DMS153 treated with DMSO at 0.1 percent for 48 hours (cell line): Measurements from ENCODE around the gene FAM120B.

Experiments used
- DNase-seq: peaks from one replicate; lab custom pipeline; 2025; ENCODE audit not compliant: unreplicated experiment; lab: John Stamatoyannopoulos, UW

The FAM120B gene

DNA sequence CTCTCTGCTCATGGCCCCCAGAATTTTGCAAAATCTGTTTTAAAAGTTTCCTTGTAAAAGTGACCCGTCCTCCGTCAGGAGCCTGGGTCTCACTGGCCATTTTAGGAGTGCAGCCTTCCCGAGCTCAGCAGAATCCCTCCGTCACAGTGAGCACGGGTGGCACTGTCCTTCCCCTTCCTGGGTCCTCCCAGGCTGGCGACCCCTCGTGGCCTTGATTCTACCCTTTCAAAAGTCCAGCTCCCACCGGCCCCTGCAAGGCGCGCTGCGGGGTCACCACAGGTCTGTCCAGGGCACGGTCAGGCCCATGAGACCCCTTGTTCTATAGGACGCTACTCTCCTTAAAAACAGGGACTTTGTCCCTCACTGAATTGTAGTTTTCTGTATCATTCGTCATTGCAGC lies 133.9 kb downstream of the FAM120B start:
- no peak for DNase-seq

DNA sequence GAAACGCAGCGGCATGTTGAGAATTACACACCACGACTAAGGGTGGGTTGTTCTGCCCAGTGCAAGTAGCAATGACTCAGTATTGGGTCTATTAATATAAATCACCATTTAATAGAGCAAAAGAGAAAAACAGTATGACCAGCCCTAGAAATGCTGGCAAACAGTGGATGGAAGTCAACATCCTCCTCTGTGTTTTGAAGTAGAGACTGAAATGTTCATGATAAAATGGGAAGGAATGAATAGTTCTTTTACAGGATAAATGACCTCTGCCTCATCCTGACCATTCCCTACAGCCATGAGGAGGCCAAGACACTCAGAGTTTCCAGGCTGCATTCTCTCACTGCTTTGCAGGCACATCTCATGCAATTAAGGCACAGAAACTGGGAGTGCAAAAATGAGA lies 134.8 kb downstream of the FAM120B start:
- no peak for DNase-seq

DNA sequence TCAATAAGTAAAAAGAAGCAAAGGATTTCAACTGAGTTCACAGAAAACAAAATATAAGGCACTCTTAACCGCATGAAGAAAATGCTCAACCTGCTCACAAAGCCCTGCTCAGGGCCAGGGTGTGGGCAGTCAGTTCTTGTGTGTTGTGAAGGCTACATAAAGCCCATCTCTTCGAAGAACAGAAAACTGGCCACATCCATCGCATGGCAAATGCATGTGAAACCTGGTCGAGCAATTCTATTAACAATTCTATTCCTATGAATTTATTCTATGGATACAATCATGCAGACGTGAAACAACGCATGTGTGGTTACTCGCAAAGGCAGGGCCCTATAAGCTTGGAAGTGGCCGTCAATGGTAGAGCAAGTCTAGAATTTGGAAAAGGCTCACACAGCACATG lies 136.0 kb downstream of the FAM120B start:
- DNase-seq = no peak

DNA sequence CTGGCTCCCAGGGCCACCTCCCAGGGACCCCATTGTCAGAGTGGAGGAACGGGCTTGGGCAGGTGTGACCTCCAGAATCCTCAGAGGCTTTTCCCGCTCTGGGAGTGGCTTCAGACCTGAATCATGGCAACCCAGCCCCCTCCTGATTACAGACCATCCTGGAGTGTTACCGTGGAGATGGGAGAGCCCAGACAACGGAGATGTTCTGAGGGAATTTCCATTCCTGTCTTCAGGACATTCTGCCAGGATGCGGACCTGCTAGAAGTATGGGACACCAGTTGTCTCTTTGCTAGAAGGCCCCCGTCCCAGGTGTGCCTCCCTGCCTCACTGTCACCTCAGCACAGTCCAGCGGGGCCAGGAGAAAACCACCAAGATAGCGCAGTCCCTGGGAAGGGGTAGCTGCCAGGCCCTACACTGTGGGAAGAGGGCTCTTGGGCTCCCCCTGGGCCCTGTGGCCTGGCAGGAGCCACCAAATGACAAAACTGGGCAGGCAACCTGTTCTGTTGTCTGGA lies 136.6 kb downstream of the FAM120B start:
- DNase-seq = no peak

DNA sequence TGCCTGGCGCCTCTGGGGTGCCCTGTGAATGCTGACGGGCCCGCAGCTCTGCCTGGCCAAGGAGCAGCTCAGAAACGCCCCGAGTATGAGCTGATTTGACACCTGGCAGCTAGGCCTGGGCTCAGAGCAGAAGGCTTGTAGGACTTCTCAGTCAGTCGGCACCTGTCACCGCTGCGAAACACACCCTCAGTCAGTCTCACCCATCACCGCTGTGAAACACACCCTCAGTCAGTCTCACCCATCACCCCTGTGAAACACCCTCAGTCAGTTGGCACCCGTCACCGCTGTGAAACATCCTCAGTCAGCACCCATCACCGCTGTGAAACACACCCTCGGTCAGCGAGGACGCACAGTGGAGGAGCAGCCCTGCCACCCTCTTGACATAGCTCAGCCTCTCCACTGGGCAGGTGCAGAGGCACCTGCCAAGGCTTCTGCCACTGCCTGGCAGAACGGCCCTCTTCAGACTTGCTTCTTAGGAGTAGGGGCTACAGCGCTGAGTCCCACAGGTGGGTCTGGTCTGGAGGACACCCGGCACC lies 137.6 kb downstream of the FAM120B start:
- DNase-seq = peak; percentile 27

DNA sequence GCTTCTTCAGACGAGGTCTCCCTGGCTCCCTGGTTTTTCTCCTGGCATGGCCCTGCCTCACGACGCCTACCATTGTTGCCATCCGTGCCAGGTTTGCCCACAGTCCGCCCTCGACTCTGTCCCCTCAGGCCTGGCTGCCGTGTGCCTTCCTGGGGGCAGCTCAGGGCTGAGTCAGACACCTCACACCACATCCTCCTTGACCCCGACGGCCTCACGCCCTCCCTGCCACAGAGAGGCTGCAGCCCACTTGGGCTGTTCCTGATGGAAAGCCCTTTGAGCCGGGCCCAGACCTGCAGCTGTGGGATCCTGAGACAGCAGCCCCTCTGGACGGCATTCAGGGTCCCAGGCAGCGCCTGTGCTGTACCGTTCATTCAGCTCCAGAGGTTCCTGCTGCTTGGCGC lies 138.3 kb downstream of the FAM120B start:
- no peak for DNase-seq

DNA sequence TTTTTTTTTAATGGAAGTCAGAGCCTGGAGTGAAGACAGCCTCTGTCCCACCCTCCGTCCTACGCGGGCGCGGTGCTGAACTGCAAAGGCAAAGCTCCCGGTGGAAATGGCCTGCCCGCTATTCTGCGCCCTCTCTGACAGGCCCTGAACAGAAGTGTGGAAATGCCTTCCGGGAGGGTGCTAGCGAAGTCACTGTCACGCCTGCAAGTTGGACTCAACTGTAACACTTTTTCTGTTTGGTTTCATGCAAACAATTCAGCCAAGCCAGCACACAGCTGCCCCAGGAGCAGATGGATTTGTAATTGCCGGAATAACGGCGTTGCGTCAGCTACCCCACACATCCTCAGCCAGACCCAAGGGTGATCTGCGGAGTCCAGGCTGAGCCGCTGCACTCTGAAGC lies 138.9 kb downstream of the FAM120B start:
- no peak for DNase-seq

DNA sequence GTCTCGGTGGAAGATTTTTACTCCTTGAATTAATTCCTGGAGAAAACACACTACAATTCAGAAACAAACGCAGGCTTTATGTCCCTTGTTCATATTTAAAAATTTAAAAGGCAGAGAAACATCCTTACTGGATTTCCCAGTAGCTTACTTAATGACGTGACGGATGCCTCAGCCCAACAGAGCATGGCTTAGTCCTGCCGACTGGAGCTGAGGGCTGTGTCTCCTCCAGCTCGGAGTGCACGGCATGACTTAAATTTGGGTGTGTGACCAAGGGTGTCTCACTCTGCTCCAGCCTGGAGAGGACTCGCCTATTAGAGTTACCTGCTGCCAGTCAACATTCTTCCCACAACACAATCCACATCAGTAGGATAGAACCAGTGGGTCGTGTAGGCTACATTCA lies 139.4 kb downstream of the FAM120B start:
- DNase-seq = no peak

DNA sequence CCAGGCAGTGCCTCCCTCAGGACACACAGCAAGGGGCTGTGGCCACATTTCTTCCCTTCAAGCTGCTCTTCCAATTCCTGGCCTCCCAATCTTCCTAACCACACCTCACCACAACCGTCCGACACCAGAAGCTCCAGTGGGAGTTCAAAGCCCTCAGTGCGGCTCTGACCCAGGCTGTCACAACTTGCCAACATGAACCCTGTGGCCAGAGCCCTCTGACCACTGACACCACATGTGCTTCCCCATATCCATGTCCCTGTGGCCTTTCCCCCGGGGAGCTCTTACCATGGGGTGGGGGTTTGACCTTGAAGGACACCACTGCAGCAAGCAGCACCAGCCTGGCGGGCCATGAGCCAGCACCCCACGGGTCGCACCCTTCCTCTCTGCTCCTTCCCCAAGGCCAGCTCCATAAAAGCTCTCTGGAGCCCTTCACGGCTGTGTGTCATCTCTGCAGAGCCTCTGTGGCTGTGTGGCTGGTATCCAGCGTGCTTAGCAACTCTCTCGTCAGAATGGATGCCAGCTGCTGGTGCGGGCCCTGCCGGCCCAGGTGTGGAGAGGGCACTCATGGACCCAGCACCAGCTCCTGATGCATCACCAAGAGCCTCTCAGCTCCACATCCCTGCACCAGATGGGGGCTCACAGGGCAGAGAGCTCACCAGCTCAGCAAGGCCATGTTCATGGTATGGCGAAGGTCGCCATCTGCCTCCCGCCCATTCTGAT lies 140.4 kb downstream of the FAM120B start:
- DNase-seq = no peak

DNA sequence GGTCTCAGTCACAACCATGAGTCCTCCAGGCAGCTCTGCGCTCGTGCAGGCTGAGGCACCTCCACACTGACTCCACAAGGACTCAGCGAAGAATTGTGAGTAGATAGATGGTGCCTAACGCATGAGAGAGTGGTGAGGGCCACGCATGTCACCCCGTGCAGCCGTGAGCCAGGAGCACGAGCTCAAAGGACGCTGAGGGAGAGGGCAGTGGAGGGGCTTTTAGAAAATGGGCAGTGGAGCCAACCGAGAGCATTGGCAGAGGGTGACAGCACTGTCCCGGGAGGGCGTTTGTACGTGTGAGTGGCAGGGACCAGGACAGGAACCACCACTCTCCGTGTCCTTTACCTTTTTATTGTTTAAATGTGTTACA lies 141.0 kb downstream of the FAM120B start:
- no peak for DNase-seq

DNA sequence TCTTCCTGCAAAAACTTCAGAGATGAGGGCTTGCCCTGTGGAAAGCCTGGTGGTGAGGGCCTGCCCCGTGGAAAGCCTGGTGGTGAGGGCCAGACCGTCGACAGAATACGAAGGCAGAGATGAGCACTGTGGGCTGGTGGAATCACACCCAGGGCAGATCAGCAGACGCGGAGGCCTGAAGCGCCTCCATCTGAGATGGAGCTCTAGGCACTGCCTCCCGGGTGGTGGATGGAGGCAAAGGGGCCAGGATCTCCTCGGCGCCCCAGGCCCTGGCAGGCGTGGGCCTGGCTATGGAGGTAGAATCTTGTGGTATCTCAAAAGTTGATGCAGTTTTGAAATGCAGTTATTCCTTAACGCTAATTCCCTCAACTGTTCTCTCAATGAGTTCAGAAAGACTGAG lies 141.8 kb downstream of the FAM120B start:
- no peak for DNase-seq

DNA sequence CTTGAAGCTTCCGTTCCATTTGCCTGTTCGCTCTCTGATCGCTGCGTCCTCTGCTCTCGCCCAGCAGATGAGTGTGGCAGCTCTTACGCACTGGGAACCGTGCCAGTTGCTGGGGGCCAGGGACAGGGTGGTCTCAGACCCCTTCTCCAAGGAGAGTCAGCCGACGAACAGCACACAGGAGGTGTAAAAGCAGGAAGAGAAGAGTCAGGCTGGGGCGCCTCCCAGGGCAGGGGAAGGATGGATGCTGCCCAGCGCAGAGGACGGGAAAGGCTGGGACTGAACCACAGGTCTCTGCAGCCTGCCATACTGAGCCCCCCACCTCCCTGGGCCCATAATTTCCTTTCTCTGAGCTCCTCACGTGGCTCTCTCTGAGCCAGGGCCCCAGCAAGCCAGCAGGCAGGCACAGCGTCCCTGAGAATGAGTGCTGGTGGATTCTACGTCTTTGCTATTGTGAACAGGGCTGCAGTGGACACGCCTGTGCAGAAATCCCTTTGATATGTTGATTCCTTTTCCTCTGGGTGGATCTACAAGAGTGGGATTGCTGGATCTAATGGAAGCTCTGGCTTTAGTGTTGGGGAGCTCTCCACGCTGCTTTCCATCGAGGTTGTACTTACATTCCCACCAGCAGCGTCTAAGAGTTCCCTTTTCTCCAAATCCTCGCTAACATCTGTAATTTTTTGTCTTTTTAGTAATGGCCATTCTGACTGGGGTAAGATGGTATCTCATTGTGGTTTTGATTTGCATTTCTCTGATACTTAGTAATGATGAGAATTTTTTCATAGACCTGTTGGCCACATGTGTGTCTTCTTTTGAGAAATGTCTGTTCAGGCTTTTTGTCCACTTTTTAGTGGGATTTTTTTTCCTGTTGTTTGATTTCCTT lies 142.4 kb downstream of the FAM120B start:
- DNase-seq = no peak

DNA sequence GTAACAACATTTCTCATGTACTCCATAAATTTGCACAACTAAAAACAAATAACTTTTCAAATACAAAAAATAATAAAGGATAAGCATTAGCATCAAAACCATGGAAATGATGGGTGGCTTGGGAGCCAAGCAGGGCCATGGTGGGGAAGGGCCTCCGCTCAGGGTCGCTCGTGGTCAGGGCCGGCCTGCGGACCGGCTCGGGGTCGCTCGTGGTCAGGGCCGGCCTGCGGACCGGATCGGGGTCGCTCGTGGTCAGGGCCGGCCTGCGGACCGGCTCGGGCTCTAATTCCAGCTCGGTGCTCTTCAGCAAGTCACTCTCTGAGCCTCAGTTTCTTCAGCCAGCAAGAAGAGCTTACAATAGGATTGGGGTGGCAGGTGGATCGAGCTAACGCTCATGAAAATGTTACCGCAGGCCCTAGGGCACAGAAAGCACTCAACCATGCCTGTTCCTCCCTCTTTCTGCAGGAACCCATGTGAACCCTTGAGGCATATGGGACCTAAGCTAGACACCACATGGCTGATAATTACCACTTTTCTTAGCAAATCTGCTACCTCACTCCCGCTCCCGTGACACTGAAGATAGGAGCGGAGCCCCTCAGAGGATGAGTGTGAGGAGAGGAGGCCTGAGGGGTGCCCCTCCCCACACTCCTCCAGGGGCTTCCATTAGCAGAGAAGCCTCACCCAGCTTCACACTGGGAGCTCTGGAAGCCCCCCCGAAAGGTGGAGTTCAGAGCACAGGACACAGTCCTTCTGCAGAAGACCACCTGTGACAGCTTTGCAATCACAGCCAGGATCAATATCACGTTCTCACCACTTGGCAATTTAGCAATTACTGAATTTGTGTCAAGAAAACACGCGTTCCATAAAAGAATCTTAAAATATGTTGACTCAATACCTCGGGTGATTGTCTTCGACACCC lies 143.5 kb downstream of the FAM120B start:
- DNase-seq = no peak

DNA sequence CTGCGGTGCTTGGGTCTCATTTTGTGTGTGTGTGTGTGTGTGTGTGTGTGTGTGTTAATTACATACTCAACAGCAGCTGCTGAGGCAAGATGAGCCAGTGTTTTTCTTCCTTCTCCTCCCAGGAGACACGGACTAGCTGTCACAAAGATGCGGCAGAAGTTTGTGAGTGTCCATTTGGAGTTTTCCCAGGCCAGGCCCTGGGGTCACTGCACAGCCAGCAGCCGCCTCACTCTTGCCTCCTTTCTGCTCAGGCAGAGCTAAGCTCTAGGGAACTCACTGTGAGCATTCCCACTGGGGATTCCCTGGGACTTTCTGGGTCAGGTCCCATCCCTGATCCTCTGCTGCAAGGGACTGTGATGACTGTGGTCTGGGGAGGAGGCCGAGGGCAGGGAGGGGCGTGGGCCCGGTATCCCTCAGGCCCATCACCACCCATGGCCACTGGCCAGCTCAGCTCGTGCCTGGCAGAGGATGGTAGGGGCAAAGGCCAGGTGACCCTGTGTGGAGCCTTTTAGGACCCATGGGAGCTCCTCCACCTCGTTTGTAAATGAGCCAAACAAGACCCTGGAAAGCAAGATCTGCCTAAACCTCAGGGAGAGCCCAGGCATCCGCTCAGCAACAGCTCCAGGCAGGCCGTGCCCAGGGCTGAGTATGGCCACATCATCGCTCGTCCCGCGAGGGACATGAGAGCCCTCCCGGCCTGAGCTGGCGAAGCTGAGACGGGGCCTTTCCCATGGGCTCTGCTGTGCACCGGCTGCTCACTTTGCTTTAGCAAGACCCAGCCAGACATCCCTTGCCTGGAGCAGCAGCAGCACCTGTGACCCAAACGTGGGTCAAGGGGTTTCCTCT lies 144.6 kb downstream of the FAM120B start:
- DNase-seq = no peak

DNA sequence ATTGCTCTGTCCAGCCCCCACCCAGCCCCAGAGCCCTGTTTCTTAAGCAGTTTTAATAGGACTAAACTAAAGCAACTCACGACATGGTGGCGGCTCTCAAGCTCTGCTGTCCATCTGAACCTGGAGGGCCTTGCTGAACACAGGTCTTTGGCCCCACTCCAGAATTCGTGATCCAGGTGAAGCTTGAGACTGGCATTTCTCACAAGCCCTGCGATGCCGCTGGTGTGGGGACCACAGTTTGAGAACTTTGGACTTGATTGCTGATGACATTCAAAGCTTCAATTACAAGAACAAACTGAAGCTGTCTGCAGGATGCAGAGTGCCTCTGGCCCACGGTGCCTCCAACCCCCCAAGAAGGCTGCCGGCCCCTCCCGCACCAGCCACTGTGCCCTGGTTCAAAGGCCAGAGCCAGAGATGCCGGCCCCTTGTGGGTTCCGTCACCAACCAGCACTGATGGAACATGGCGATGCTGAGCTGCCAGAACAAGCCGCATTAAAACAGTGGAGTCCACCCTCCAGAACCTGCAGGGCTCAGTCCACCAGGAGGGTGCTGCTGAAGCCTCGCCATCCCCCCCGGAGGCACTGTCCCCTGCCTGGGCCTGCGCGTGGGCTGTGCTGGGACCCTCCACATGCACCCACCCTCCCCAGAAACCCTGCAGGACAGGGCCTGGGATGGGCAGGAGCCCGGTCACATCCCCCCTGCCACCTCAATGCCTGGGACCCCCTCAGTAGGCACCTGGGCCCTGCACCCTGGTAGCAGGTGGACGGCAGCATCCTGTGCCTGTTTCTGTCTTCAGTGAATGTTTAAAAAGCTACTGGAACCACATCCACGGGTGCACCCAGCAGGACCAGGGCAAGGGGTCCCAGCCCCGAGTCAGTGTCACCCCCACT lies 145.4 kb downstream of the FAM120B start:
- no peak for DNase-seq

DNA sequence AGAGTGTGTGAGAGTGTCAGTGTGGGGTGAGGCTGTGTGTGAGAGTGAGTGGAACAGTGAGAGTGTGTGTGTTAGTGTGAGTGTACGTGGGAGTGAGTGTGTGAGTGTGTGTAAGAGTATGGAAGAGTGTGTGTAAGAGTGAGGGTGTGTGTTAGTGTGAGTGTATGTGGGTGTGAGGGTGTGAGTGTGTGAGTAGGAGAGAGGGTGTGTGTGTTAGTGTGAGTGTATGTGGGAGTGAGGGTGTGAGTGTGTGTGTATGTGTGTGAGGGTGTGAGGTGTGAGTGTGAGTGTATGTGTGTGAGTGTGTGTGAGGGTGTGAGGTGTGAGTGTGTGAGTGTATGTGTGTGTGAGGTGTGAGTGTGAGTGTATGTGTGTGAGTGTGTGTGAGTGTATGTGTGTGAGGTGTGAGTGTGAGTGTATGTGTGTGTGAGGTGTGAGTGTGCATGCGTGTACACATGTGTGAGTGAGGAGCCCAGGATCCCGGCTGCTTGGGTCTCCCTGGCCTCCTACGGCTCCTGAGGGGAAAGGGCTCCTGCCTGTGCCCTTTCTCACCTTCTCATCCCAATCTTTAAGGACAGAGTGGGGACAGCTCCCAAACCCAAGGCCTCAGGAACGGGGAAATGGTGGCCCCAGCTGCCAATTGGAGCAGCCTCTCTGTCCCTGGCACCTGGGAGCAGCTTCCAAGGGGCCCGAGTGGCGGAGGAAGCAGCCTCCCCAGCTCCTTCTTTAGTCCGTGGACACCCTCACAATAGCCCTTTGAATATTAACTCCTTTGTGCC lies 146.4 kb downstream of the FAM120B start:
- no peak for DNase-seq

DNA sequence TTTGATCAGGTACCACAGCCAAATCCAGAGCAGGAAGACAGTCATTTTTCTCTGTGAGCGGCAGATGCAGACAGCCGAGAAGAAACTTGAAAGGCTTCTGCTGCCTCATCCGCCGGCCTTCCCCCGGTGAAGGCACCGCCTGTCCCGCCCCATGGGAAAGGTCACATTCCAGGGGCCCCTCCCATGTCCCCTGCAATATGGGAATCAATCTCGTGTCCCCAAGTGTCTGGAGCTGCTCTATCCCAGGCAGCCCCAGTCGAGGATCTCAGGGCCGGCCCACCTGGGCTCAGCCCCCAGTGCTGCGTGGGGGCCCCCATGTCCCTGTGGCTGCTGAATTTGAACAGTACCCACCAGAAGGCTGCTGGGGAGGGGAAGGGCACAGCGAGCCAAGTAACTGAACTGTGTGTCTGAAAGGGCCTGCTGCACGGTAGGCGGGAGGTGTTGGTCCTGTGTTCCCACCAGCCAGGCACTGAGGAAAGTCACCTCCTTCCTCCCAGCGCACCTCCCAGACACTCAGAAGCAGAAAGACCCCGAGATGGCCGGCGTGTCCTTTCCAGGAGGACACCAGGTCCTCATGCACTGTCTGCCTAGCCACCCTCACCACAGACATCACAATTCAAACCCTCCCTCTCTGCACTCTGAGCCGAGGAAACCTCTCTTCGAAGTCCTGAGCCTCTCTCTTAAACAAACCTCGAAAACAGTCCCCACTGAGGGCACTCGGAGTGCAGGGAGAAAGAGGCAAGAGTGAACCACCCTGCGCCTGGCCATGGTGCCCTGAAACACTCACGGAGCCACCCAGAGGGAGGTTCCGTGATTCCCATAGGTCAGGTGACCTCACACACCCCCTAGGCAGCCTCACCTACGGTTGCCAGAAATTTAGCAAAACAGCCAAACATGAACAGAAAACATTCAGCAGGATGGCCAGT lies 147.3 kb downstream of the FAM120B start:
- no peak for DNase-seq
